HG02759 (cell line): ENCODE data around the gene INPP5J.
"Not testable (repeated sequence)": the region's sequence is repeated elsewhere in the genome, so short reads cannot be mapped to it uniquely, and the experiment has no call there.

Source experiments
- ATAC-seq: cut with Tn5 transposase; IDR thresholded peaks from one replicate; pipeline ENCODE4 v1.9.1; 2021; ENCODE audit warnings: mild to moderate bottlenecking, moderate library complexity; ENCODE audit not compliant: unreplicated experiment

The INPP5J gene

GRCh38 chr22:31099841-31100761 lies 22.7 kb upstream of the INPP5J start:
- no peak for ATAC-seq

- no peak for ATAC-seq
Measured at GRCh38 chr22:31100762-31101525, 21.8 kb upstream of the INPP5J start.

- no peak for ATAC-seq
Measured at GRCh38 chr22:31102441-31103081, 20.2 kb upstream of the INPP5J start.

- ATAC-seq = no peak
Measured at GRCh38 chr22:31103111-31103510, 19.7 kb upstream of the INPP5J start.

- ATAC-seq = no peak
Measured at GRCh38 chr22:31103899-31104694, 18.7 kb upstream of the INPP5J start.

- ATAC-seq = no peak
Measured at GRCh38 chr22:31104869-31105268, 17.9 kb upstream of the INPP5J start.

- no peak for ATAC-seq
Measured at GRCh38 chr22:31105282-31105929, 17.4 kb upstream of the INPP5J start.

GRCh38 chr22:31106001-31106571 lies 16.7 kb upstream of the INPP5J start:
- ATAC-seq = no peak

- ATAC-seq = no peak
Measured at GRCh38 chr22:31106731-31107177, 16.0 kb upstream of the INPP5J start.

GRCh38 chr22:31107178-31107893 lies 15.4 kb upstream of the INPP5J start, which contains the start of gene SELENOM:
TSS of gene SELENOM (minus strand) at chr22:31107568. CDS start at chr22:31107505, 63 bp downstream.
- peak; percentile 90 for ATAC-seq

GRCh38 chr22:31107894-31108218 lies 14.9 kb upstream of the INPP5J start:
- no peak for ATAC-seq

- ATAC-seq = not testable (repeated sequence)
Measured at GRCh38 chr22:31112547-31113091, 10.1 kb upstream of the INPP5J start.

GRCh38 chr22:31118046-31118820 lies 4.5 kb upstream of the INPP5J start:
- ATAC-seq = no peak

- no peak for ATAC-seq
Measured at GRCh38 chr22:31119026-31119717, 3.6 kb upstream of the INPP5J start.

- ATAC-seq = no peak
Measured at GRCh38 chr22:31120230-31120629, 2.5 kb upstream of the INPP5J start.

GRCh38 chr22:31120642-31121041 lies 2.1 kb upstream of the INPP5J start:
- ATAC-seq = no peak

GRCh38 chr22:31121403-31121802 lies 1.4 kb upstream of the INPP5J start:
- no peak for ATAC-seq

GRCh38 chr22:31122196-31122531 lies 602 bp upstream of the INPP5J start:
- ATAC-seq = no peak
